ENCODE measurements around the gene FIBP. TPM values are rescaled to one million over a fixed set of nuclear protein-coding genes. Genes with fewer than 3 reads are reported as not detected.
A peak's percentile ranks its signal among the peaks of the same experiment; 100 is the strongest.

FIBP gene
- total and polyA plus RNA-seq, 10 of the 15 experiments (the other 5 are each of a cell fraction or from before 2014, with no cell fraction given), result 65.1 to 182 (median 94.6) TPM

DNA sequence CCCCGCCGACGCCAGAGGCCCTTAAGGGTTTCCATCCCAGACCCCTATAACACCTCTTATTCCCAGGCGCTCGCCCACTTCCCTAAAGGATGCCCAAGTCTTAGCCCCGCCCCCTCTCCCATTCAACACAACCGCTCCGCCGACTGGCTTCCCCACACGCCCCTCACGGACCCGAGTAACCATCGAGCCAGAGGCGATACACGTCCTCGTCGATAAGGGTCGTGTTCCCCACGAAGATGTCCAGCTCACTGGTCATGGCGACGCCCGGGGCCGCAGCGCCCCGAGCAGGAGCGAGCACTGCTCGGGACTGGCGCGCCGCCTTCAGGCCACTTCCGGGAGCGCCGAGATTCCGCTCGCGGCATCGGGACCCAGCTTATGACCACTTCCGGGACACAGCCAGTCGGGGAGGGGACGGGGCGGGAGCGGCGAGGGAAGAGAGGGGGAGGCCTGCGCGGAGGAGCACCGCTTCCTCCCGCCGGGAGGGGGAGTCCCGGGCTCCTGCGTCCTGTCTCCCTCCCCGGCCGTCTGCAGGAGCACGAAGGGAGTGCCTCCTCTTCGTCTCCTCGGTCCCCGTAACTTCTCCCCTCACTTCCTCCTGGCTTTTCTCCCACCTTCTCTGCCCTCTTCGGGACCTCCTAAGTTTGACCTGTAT is at the start of gene FIBP (continued):
- TF ChIP-seq, protein P1, sequence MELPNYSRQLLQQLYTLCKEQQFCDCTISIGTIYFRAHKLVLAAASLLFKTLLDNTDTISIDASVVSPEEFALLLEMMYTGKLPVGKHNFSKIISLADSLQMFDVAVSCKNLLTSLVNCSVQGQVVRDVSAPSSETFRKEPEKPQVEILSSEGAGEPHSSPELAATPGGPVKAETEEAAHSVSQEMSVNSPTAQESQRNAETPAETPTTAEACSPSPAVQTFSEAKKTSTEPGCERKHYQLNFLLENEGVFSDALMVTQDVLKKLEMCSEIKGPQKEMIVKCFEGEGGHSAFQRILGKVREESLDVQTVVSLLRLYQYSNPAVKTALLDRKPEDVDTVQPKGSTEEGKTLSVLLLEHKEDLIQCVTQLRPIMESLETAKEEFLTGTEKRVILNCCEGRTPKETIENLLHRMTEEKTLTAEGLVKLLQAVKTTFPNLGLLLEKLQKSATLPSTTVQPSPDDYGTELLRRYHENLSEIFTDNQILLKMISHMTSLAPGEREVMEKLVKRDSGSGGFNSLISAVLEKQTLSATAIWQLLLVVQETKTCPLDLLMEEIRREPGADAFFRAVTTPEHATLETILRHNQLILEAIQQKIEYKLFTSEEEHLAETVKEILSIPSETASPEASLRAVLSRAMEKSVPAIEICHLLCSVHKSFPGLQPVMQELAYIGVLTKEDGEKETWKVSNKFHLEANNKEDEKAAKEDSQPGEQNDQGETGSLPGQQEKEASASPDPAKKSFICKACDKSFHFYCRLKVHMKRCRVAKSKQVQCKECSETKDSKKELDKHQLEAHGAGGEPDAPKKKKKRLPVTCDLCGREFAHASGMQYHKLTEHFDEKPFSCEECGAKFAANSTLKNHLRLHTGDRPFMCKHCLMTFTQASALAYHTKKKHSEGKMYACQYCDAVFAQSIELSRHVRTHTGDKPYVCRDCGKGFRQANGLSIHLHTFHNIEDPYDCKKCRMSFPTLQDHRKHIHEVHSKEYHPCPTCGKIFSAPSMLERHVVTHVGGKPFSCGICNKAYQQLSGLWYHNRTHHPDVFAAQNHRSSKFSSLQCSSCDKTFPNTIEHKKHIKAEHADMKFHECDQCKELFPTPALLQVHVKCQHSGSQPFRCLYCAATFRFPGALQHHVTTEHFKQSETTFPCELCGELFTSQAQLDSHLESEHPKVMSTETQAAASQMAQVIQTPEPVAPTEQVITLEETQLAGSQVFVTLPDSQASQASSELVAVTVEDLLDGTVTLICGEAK (IDR thresholded peaks at IDR 0.05; ENCODE audit: borderline replicate concordance), result peak; percentile 92
- peak; percentile 55 for TF ChIP-seq E4F1 (IDR thresholded peaks at IDR 0.05; ENCODE audit: borderline replicate concordance, partially characterized antibody)
- TF ChIP-seq, protein P2, sequence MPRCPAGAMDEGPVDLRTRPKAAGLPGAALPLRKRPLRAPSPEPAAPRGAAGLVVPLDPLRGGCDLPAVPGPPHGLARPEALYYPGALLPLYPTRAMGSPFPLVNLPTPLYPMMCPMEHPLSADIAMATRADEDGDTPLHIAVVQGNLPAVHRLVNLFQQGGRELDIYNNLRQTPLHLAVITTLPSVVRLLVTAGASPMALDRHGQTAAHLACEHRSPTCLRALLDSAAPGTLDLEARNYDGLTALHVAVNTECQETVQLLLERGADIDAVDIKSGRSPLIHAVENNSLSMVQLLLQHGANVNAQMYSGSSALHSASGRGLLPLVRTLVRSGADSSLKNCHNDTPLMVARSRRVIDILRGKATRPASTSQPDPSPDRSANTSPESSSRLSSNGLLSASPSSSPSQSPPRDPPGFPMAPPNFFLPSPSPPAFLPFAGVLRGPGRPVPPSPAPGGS (IDR thresholded peaks at IDR 0.05; ENCODE audit: borderline replicate concordance, insufficient read depth, low read depth, low read length, poor library complexity, severe bottlenecking), result peak; percentile 34
- peak; percentile 84 for TF ChIP-seq POLR2AphosphoS5 (IDR thresholded peaks at IDR 0.05; ENCODE audit: low read length)
- 0 out of 2 replicates have a peak, but pooled peaks have one; percentile 37 for TF ChIP-seq STAT1 (conservative IDR thresholded peaks at IDR 0.05)
- TF ChIP-seq POLR2AphosphoS2 (IDR thresholded peaks at IDR 0.05; ENCODE audit: low read depth, low read length), result peak; percentile 87
- TF ChIP-seq, protein P3, sequence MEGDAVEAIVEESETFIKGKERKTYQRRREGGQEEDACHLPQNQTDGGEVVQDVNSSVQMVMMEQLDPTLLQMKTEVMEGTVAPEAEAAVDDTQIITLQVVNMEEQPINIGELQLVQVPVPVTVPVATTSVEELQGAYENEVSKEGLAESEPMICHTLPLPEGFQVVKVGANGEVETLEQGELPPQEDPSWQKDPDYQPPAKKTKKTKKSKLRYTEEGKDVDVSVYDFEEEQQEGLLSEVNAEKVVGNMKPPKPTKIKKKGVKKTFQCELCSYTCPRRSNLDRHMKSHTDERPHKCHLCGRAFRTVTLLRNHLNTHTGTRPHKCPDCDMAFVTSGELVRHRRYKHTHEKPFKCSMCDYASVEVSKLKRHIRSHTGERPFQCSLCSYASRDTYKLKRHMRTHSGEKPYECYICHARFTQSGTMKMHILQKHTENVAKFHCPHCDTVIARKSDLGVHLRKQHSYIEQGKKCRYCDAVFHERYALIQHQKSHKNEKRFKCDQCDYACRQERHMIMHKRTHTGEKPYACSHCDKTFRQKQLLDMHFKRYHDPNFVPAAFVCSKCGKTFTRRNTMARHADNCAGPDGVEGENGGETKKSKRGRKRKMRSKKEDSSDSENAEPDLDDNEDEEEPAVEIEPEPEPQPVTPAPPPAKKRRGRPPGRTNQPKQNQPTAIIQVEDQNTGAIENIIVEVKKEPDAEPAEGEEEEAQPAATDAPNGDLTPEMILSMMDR (IDR thresholded peaks at IDR 0.05 in 2 of 3, conservative IDR thresholded peaks at IDR 0.05 in 1 of 3; ENCODE audit: control insufficient read depth in 2 of 3, extremely low read depth in 1 of 3, insufficient read depth in 1 of 3, low read depth in 3 of 3, low read length in 3 of 3), result peak; percentile 78 to 84 (median 80)
- TF ChIP-seq SMAD1 (IDR thresholded peaks at IDR 0.05; ENCODE audit: low read depth, partially characterized antibody), result peak; percentile 16
- peak; percentile 73 for TF ChIP-seq PKNOX1 (IDR thresholded peaks at IDR 0.05)
- TF ChIP-seq ZNF207 (IDR thresholded peaks at IDR 0.05; ENCODE audit: borderline replicate concordance), result peak; percentile 62; the same call in 1 of the 2 replicates
- TF ChIP-seq, protein P4, sequence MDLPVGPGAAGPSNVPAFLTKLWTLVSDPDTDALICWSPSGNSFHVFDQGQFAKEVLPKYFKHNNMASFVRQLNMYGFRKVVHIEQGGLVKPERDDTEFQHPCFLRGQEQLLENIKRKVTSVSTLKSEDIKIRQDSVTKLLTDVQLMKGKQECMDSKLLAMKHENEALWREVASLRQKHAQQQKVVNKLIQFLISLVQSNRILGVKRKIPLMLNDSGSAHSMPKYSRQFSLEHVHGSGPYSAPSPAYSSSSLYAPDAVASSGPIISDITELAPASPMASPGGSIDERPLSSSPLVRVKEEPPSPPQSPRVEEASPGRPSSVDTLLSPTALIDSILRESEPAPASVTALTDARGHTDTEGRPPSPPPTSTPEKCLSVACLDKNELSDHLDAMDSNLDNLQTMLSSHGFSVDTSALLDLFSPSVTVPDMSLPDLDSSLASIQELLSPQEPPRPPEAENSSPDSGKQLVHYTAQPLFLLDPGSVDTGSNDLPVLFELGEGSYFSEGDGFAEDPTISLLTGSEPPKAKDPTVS (IDR thresholded peaks at IDR 0.05; ENCODE audit: low read depth, low read length), result no peak
- TF ChIP-seq NFYA (IDR thresholded peaks at IDR 0.05; ENCODE audit: borderline replicate concordance, low read depth, low read length), result no peak

All from GM12878 (cell line).